KMS-11 (cell line): ENCODE data around the gene MYO16.

ENCODE experiments used
- H2AFZ ChIP-seq: fragments of 200-600 bp; sonication (generic); 2 replicates; pipeline ENCODE4 v1.6.1; 2016; ENCODE audit warnings: antibody characterized with exemption, mixed run types, low read depth
- H3K27ac ChIP-seq: fragments of 200-600 bp; sonication (generic); 2 replicates; pipeline ENCODE4 v1.6.1; 2016; ENCODE audit warnings: mild to moderate bottlenecking, mixed run types
- H3K27me3 ChIP-seq: fragments of 200-600 bp; sonication (generic); 2 replicates; pipeline ENCODE4 v1.6.1; 2017; ENCODE audit warnings: mild to moderate bottlenecking, low read depth, mixed run types, moderate library complexity; ENCODE audit not compliant: insufficient read depth
- H3K36me3 ChIP-seq: fragments of 200-600 bp; sonication (generic); 2 replicates; pipeline ENCODE4 v1.6.1; 2017; ENCODE audit warnings: mild to moderate bottlenecking, mixed run types; ENCODE audit not compliant: insufficient read depth
- H3K4me1 ChIP-seq: fragments of 200-600 bp; sonication (generic); 2 replicates; pipeline ENCODE4 v1.6.1; 2016; ENCODE audit warnings: mild to moderate bottlenecking, low read depth, mixed run types; ENCODE audit not compliant: poor library complexity, severe bottlenecking
- H3K4me2 ChIP-seq: fragments of 200-600 bp; sonication (generic); 2 replicates; pipeline ENCODE4 v1.7.0; 2016; ENCODE audit warnings: mild to moderate bottlenecking, mixed run types
- H3K4me3 ChIP-seq: fragments of 200-600 bp; sonication (generic); IDR thresholded peaks from 2 replicates; pipeline ENCODE4 v1.6.1; 2017; ENCODE audit warnings: low read depth, low read length, mixed read lengths; ENCODE audit not compliant: insufficient read depth
- H3K79me2 ChIP-seq: fragments of 200-600 bp; sonication (generic); 2 replicates; pipeline ENCODE4 v1.6.1; 2016; ENCODE audit warnings: low read depth, mixed run types; ENCODE audit not compliant: insufficient read depth
- H3K9ac ChIP-seq: fragments of 200-600 bp; sonication (generic); 2 replicates; pipeline ENCODE4 v1.6.1; 2016; ENCODE audit warnings: mild to moderate bottlenecking, mixed run types
- H4K20me1 ChIP-seq: fragments of 200-600 bp; sonication (generic); 2 replicates; pipeline ENCODE4 v1.6.1; 2016; ENCODE audit warnings: mild to moderate bottlenecking, mixed run types; ENCODE audit not compliant: insufficient read depth
- CTCF ChIP-seq: fragments of 200-600 bp; sonication (generic); conservative IDR thresholded peaks from 2 replicates; pipeline ENCODE4 v1.6.1; 2017; ENCODE audit warnings: low read depth, mild to moderate bottlenecking, antibody characterized with exemption, low read length, moderate library complexity, mixed read lengths

Gene MYO16

GRCh38 chr13:108643646-108644353 is 14.4 kb downstream of the MYO16 start:
- H2AFZ ChIP-seq = no peak overlapping the region
- H3K4me2 ChIP-seq = no peak overlapping the region
- no peak for TF ChIP-seq CTCF
- H4K20me1 ChIP-seq = no peaks in the 10 kb centered on the region
- no peaks in the 10 kb centered on the region for H3K4me1 ChIP-seq
- H3K27me3 ChIP-seq = no peaks in the 10 kb centered on the region
- H3K9ac ChIP-seq = no peak overlapping the region
- no peaks in the 10 kb centered on the region for H3K36me3 ChIP-seq
- H3K79me2 ChIP-seq = no peaks in the 10 kb centered on the region
- H3K27ac ChIP-seq = no peak overlapping the region
- no peak overlapping the region for H3K4me3 ChIP-seq

GRCh38 chr13:108645376-108645775 is 16.0 kb downstream of the MYO16 start:
- H3K4me2 ChIP-seq = no peak overlapping the region
- no peaks in the 10 kb centered on the region for H3K27me3 ChIP-seq
- no peak overlapping the region for H3K4me3 ChIP-seq
- no peak for TF ChIP-seq CTCF
- no peaks in the 10 kb centered on the region for H3K4me1 ChIP-seq
- H3K36me3 ChIP-seq = no peaks in the 10 kb centered on the region
- no peak overlapping the region for H3K27ac ChIP-seq
- no peaks in the 10 kb centered on the region for H3K79me2 ChIP-seq
- no peak overlapping the region for H3K9ac ChIP-seq
- H2AFZ ChIP-seq = no peak overlapping the region
- no peaks in the 10 kb centered on the region for H4K20me1 ChIP-seq

GRCh38 chr13:108650271-108650670 is 20.9 kb downstream of the MYO16 start:
- TF ChIP-seq CTCF = no peak
- H3K4me1 ChIP-seq = no peaks in the 10 kb centered on the region
- H3K9ac ChIP-seq = no peak overlapping the region
- no peak overlapping the region for H3K27ac ChIP-seq
- H3K4me2 ChIP-seq = no peak overlapping the region
- H4K20me1 ChIP-seq = no peaks in the 10 kb centered on the region
- H2AFZ ChIP-seq = no peak overlapping the region
- H3K36me3 ChIP-seq = no peaks in the 10 kb centered on the region
- no peaks in the 10 kb centered on the region for H3K27me3 ChIP-seq
- H3K79me2 ChIP-seq = no peaks in the 10 kb centered on the region
- H3K4me3 ChIP-seq = no peak overlapping the region

GRCh38 chr13:108656742-108657141 is 27.3 kb downstream of the MYO16 start:
- Histone ChIP-seq H3K4me1 (no peaks in the 10 kb centered on the region), H4K20me1 (no peaks in the 10 kb centered on the region), H3K4me2 (no peak overlapping the region), H3K79me2 (no peaks in the 10 kb centered on the region), H3K4me3 (no peak overlapping the region), H3K27me3 (no peaks in the 10 kb centered on the region), H2AFZ (no peak overlapping the region), H3K9ac (no peak overlapping the region), H3K36me3 (no peaks in the 10 kb centered on the region), H3K27ac (no peak overlapping the region)
- TF ChIP-seq CTCF = no peak
